Pancreas (tissue), 10 donors: ENCODE measurements around the gene HYI. TPM values are rescaled to one million over a fixed set of nuclear protein-coding genes. Genes with fewer than 3 reads are reported as not detected.

ENCODE experiments used
- ATAC-seq, 4 donors: fragments of 200-7000 bp; cut with Tn5 transposase; one replicate each; pipeline versions ENCODE4 v1.8.0 to v1.9.1; 2020; ENCODE audit warnings: mild to moderate bottlenecking in 4 of 4, moderate library complexity in 4 of 4
- DNase-seq, 6 donors: peaks; one replicate each; pipeline ENCODE4 v3.0.0-alpha.2; 2020
- FAIRE-seq: peaks from 2 replicates; lab custom pipeline; 2012; peaks lifted over from hg19 to GRCh38; lab: Jason Lieb, UNC
- H3K27ac ChIP-seq, 4 donors: fragments of 200-600 bp; sonication (generic); 1 replicate in 3 of 4; 2 replicates in 1 of 4; pipeline versions ENCODE4 v1.5.0 to v1.8.0; 2020
- H3K27me3 ChIP-seq, 4 donors: fragments of 200-600 bp; one replicate each; pipeline ENCODE4 v1.8.0; 2021
- H3K36me3 ChIP-seq, 3 donors: fragments of 200-600 bp; sonication (generic) in 1 of 3; one replicate each; pipeline versions ENCODE4 v1.5.0 to v1.8.0; 2020 to 2021
- H3K4me1 ChIP-seq, 3 donors: fragments of 200-600 bp; one replicate each; pipeline ENCODE4 v1.8.0; 2021
- H3K4me3 ChIP-seq, 4 donors: fragments of 200-600 bp; sonication (generic) in 2 of 4; one replicate each; pipeline versions ENCODE4 v1.5.0 to v1.8.0; 2020 to 2021
- H3K9me3 ChIP-seq, 4 donors: fragments of 200-600 bp; one replicate each; pipeline ENCODE4 v1.8.0; 2021
- CTCF ChIP-seq, 4 donors: fragments of 200-600 bp; sonication (generic) in 3 of 4; IDR thresholded peaks; one replicate each; pipeline versions ENCODE4 v1.5.0 to v1.8.0; 2021; ENCODE audit warnings: antibody characterized with exemption in 4 of 4
- WGBS, 2 donors: extraction: QIAGEN DNeasy Blood & Tissue Kit; methylation state at CpG; one replicate each; pipeline ENCODE4 v1.1.7; 2013; 5-methylcytosine and 5-hydroxymethylcytosine counted together
- intact Hi-C, 3 donors: fragments of 100-400 bp; cut with DNase I; formaldehyde crosslinking; loops; one replicate each; pipeline versions ENCODE4 v1.11.1 to v1.14.2; 2022
- polyA plus RNA-seq, 2 donors: library from polyadenylated mRNA; stranded (reverse); fragments of 200-250 nt; gene quantifications; one replicate each; pipeline ENCODE4 v1.2.3, GENCODE V29; 2013
- total RNA-seq, 6 donors: library from RNA; stranded (reverse); fragmentation: NEBNext Ultra II Directional in 4 of 6; extraction: Animal tissue kit (Norgen Biotek cat#: 25700) in 4 of 6; gene quantifications; one replicate each; pipeline versions ENCODE4 v1.2.1 to v1.2.4, GENCODE V29; 2021 to 2023
- donor health status: healthy with polysubstance abuse.
- donor health status: DM: no; HTN: no; CAD: no; lungs with moderate emphysema.
- donor health status: DM: no; HTN: no; CAD: no.
- donor health status: control.
- donor health status: control.
- donor health status: Bipolar disorder and iron deficiency.
- donor health status: DM: yes; HTN: yes; CAD: no.
- donor health status: DM: no; HTN: no; CAD: no.
- donor health status: DM: no; HTN: no; CAD: no.
- donor health status: DM: yes; HTN: yes; CAD: no.

The HYI gene
- total and polyA plus RNA-seq, 8 donors = 39.9 to 235 (median 59.1) TPM

- WGBS, 2 donors = 77 to 79% methylated on average over 14 of the region's 14 CpGs
- FAIRE-seq = no peak
- peak in 3 of 4 donors; percentile 44 to 51 (median 45) for ATAC-seq
- Histone ChIP-seq H3K4me3 (no peak overlapping the region), H3K27ac (no peak overlapping the region), H3K9me3 (no peaks in the 10 kb centered on the region), H3K36me3 (peaks cover 3 to 57% (median 34%) of the 10 kb centered on the region in 3 donors), H3K4me1 (no peaks in the 10 kb centered on the region), H3K27me3 (no peaks in the 10 kb centered on the region)
- DNase-seq = peak in 1 of 6 donors; percentile 20
- TF ChIP-seq CTCF (IDR thresholded peaks at IDR 0.05) = no peak
- intact Hi-C loops = no loop called here
These were observed 18.3 kb downstream of the HYI start for GRCh38 chr1:43435146-43436145.

- H3K27me3 ChIP-seq = no peaks in the 10 kb centered on the region
- H3K36me3 ChIP-seq = peaks cover 3 to 60% (median 37%) of the 10 kb centered on the region in 3 donors
- intact Hi-C loops = no loop called here
- no peak overlapping the region for H3K4me3 ChIP-seq
- 88 to 90% methylated on average over 7 of the region's 7 CpGs for WGBS, 2 donors
- peak in 2 of 6 donors; percentile 13 to 25 for DNase-seq
- no peak for ATAC-seq
- no peak for TF ChIP-seq CTCF (IDR thresholded peaks at IDR 0.05)
- H3K9me3 ChIP-seq = no peaks in the 10 kb centered on the region
- no peak overlapping the region for H3K27ac ChIP-seq
- FAIRE-seq = no peak
- no peaks in the 10 kb centered on the region for H3K4me1 ChIP-seq
These were observed 19.5 kb downstream of the HYI start for GRCh38 chr1:43434256-43434655.

GRCh38 chr1:43432907-43433306 is 20.8 kb downstream of the HYI start:
- Histone ChIP-seq H3K27ac (no peak overlapping the region), H3K27me3 (no peaks in the 10 kb centered on the region), H3K9me3 (no peaks in the 10 kb centered on the region), H3K4me1 (no peaks in the 10 kb centered on the region), H3K4me3 (no peak overlapping the region), H3K36me3 (peaks cover 4 to 68% (median 42%) of the 10 kb centered on the region in 3 donors)
- intact Hi-C loops = no loop called here
- TF ChIP-seq CTCF (IDR thresholded peaks at IDR 0.05) = no peak
- ATAC-seq (no peak), DNase-seq (peak in 1 of 6 donors; percentile 32), FAIRE-seq (no peak)
- 92 to 94% methylated on average over 5 of the region's 5 CpGs for WGBS, 2 donors

GRCh38 chr1:43432171-43432860 is 21.4 kb downstream of the HYI start:
- no peaks in the 10 kb centered on the region for H3K9me3 ChIP-seq
- 95% methylated on average over 9 of the region's 9 CpGs for WGBS, 2 donors
- no peaks in the 10 kb centered on the region for H3K4me1 ChIP-seq
- peaks cover 7 to 73% (median 48%) of the 10 kb centered on the region in 3 donors for H3K36me3 ChIP-seq
- H3K27me3 ChIP-seq = no peaks in the 10 kb centered on the region
- TF ChIP-seq CTCF (IDR thresholded peaks at IDR 0.05) = no peak
- no peak for FAIRE-seq
- intact Hi-C loops = no loop called here
- no peak overlapping the region for H3K4me3 ChIP-seq
- H3K27ac ChIP-seq = no peak overlapping the region
- DNase-seq = peak in 1 of 6 donors; percentile 39
- ATAC-seq = no peak
